ENCODE data around the gene DVL1. TPM values are rescaled to one million over a fixed set of nuclear protein-coding genes. Genes with fewer than 3 reads are reported as not detected.

DVL1 gene
- total and polyA plus RNA-seq, 9 of the 15 experiments (the other 6 are each of a cell fraction or from before 2014, with no cell fraction given), result 0.62 to 135 (median 24.3) TPM

- TF ChIP-seq TEAD2 (tag; IDR thresholded peaks at IDR 0.05), result no peak
- no peak for TF ChIP-seq MXI1 (IDR thresholded peaks at IDR 0.05; ENCODE audit: low read depth, low read length)
- no peak for TF ChIP-seq HINFP (tag; conservative IDR thresholded peaks at IDR 0.05; ENCODE audit: low read depth)
- TF ChIP-seq TEAD1 (CRISPR knock-in tag; IDR thresholded peaks at IDR 0.05), result peak in 1 of 2 experiments; percentile 9; a peak in 1 of 4 replicates
- TF ChIP-seq MBD1 (CRISPR knock-in tag; IDR thresholded peaks at IDR 0.05), result no peak
- no peak for TF ChIP-seq GATAD2A (IDR thresholded peaks at IDR 0.05)
- peak; percentile 69 for TF ChIP-seq MXD1 (CRISPR knock-in tag; IDR thresholded peaks at IDR 0.05; ENCODE audit: borderline replicate concordance, poor library complexity, severe bottlenecking)
- no peak for TF ChIP-seq FUS (optimal IDR thresholded peaks at IDR 0.05; ENCODE audit: low read depth, low read length)
- TF ChIP-seq FOXP1 (CRISPR knock-in tag; IDR thresholded peaks at IDR 0.05), result peak; percentile 58
- no peak for TF ChIP-seq LCOR (CRISPR knock-in tag; IDR thresholded peaks at IDR 0.05)
- TF ChIP-seq POLR2G (IDR thresholded peaks at IDR 0.05; ENCODE audit: low read depth, low read length), result peak; percentile 66
- no peak for TF ChIP-seq EP400 (IDR thresholded peaks at IDR 0.05)
- TF ChIP-seq ZNF124 (CRISPR knock-in tag; IDR thresholded peaks at IDR 0.05), result no peak
- no peak for TF ChIP-seq NCOA1 (IDR thresholded peaks at IDR 0.05; ENCODE audit: low read depth)
- TF ChIP-seq ZNF431 (CRISPR knock-in tag; IDR thresholded peaks at IDR 0.05), result no peak
- no peak for TF ChIP-seq TBP (optimal IDR thresholded peaks at IDR 0.05; ENCODE audit: low read depth, low read length)
- no peak for TF ChIP-seq ZNF707 (CRISPR knock-in tag; conservative IDR thresholded peaks at IDR 0.05)
- peak; percentile 53 for TF ChIP-seq SIRT6 (IDR thresholded peaks at IDR 0.05; ENCODE audit: low read depth, low read length)
- TF ChIP-seq IRF9 (tag; IDR thresholded peaks at IDR 0.05), result no peak
- no peak for TF ChIP-seq ZBTB33 (CRISPR knock-in tag; IDR thresholded peaks at IDR 0.05)
- no peak for TF ChIP-seq ZBTB26 (CRISPR knock-in tag; IDR thresholded peaks at IDR 0.05)
- TF ChIP-seq FOXA1 (IDR thresholded peaks at IDR 0.05; ENCODE audit: borderline replicate concordance), result no peak
These were observed 40.4 kb downstream of the DVL1 start (continued) for GRCh38 chr1:1308756-1309250.
